NCI-H1092 treated with DMSO at 0.1 percent for 48 hours (cell line): Measurements from ENCODE around the gene PLXNA2.
A peak's percentile ranks its signal among the peaks of the same experiment; 100 is the strongest.

Experiments
- DNase-seq: peaks from one replicate; lab custom pipeline; 2025; lab: John Stamatoyannopoulos, UW

The PLXNA2 gene

DNA sequence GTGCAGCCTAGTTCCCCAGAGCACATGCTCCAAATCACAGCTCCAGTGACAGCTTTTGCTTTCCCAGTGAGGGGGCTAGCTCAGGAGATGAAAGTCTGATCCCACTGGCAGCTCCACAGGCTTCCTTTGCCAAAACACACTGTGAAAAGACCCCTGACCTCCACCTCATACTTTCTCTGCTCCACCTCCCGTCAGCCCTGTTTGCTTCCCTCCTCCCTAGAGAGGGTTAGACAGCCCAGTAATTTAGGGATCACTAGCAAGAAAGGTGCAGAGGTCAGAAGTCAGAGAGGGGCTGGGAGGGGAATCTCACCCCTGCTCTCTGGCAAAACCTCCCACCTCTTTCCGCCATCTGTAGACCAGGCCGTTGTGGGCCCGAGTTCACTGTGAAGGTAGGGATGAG lies 62.8 kb downstream of the PLXNA2 start:
- no peak for DNase-seq

DNA sequence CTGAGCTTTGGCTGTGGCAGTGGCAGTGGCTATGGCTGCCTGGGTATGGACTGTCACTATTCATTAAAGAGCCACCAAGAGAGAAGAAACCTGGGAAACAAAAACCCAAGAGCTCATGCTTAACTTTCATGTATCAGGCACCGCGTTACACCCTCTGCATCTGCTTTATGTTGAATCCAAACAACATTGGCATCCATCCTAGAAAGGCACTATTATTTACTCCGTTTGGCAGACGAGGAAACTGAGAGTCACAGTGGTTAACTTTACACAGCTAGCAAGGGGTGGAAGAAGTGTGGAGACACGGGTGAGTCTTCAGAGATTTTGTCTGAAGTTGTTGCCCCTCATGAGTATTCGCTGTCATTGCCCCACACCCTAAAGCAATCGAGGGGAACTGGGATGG lies 63.8 kb downstream of the PLXNA2 start:
- peak; percentile 11 for DNase-seq

DNA sequence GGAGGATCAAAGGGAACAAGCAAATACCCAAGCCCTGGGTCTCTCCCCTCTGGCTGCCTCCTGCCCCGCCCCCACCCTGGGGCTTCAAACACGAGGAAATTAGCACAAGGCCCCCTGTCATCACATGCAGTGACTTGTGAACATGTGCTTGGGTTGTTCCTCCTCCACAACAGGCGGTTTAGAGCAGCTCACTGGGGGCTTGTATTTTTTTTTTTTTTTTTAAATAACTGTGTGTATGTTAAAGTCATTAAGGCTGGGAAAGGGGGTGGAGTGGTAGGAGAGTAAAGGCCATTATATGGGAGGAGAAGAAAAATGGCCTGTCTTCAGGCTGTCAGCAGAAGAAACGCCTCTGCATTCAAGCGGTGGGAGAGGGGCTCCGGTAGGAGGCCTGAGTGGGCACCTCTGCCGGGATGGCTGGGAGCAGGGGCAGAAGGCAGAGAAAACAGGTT lies 64.2 kb downstream of the PLXNA2 start:
- no peak for DNase-seq

DNA sequence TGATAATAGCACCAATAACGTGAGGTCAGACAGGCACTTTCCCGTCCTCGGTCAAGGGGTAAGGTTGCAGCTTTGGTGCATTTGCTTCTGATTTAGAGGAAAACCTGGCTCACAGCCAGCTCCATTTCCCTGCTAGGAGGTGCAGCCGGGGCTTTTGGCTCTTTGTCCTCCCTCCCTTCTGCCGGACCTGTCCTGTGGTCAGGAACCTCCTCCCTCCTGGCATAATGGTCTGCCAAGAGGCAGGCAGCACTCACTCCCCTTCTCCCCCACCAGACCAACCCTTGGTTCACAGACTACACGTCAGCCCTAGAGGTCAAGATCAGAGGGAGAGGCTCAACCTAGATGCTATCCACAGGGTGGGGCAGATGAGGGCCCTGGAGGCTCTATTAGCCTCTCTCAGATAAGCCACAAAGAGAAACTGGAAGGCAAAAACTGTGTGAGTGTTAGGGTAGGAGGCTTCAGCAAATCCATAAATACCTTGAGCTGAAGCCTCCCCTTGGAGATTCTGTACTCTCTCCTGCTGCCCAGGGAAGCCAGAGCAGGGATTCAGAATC lies 64.8 kb downstream of the PLXNA2 start:
- DNase-seq, result peak; percentile 50

DNA sequence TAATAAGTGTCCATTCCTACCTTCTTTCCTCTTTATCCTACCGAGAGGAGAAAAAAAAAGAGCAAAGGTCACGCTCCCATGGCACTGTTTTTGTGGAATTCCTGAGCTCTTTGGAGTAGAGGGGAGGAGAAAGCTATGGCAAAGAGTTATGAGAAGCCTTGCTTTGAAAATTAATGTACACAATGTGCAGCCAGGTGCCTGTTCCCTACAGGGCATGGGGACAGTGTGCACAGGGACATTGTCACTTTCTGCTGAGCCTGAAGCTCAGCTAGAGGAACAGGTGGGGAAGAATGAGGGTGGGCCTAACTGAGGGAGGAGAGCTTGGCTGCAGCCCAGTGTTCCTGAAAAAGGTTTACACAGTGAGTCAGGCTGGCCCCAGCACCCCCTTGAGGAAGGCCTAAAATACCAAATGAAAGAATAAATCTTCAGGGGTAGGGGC lies 66.1 kb downstream of the PLXNA2 start:
- peak; percentile 87 for DNase-seq

DNA sequence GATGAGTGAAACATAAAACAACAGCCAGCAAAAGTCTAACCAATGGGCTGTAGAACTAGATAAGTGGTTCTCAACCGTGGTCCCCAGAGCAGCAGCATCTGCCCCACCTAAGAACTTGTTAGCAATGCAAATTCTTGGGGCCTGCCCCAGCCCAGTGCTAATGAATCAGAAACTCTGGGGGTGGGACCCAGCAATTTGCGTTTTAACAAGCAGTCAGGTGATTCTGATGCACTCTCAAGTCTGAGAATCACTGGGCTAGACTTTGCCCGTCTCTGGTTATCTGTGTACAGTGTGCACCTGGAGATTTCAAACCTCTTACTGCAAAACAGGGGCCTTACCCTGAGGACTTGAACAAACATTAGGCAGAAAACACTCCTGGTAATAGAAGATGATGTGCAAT lies 66.5 kb downstream of the PLXNA2 start:
- DNase-seq, result peak; percentile 78

DNA sequence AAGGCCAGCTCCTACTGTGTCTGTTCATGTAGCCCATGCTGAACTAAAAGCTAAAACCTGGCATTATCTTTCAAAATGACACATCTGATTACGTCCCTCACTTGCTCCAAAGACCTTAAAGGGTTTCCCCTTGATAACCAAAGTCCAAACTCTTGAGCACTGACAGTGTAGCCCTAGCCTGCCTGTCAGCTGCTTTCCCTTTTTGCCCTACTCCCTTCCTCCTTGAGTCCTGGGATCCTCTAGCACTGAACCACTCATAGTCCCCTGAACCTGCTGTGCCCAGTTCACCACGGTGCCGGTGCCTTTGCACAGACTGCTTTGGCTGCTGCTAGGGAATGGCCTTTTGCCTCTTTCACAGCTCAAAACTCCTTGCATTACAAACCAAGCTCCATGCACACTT lies 67.5 kb downstream of the PLXNA2 start:
- no peak for DNase-seq

DNA sequence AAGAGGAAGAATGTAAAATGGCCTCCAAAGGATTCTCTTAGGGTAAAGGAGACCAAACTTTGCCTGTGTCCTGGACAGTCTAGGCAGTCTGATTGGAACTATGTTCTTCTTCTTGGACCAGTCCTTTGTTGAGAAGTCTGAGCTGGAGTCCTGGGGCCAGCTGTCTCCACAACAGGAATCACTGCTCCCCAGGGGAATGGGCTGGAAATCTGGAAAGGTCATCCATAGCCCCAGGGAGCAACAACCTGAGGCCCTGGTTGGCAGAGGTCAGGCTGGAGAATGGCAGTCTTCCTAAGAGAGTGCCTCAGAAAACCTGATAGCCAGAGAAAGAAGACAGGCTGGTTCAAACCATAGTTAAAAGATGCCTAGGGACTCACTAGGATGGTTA lies 68.7 kb downstream of the PLXNA2 start:
- DNase-seq, result no peak

DNA sequence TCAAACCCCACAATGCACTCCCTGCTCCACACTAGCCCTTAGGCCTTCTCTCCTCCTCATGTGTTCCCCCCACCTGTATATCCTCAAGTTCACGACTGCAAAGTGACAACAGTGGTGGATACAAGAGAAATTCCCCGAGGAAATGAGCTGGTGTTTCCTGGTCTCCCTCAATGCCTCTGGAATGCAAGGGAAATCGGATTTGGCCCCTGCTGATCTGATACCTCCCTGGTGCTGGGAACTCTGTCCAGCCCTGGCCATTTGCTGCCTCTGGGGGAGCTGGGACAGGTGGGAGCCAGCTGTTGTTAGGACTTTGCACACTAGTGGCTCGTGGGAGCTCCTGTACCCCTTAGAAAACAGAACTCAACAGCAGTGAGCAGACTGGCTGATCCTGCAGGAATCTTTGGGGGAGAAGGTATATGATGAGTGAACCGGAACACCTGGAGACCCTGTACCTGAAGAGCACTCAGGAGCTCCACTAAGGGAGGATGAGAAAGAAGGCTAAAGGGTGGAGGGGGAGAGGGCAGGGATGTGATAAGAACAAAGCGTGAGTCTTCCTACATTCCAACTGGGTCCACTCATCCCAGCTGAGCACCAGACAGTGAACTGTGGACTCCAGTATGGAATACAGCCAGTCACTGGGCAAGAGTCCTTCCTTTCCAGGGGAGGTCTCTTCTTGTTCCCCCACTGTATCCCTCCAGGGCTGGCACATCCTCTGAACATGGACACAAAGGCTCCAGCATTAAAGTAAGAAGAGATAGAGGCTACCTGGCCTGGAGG lies 69.3 kb downstream of the PLXNA2 start:
- DNase-seq, result no peak

DNA sequence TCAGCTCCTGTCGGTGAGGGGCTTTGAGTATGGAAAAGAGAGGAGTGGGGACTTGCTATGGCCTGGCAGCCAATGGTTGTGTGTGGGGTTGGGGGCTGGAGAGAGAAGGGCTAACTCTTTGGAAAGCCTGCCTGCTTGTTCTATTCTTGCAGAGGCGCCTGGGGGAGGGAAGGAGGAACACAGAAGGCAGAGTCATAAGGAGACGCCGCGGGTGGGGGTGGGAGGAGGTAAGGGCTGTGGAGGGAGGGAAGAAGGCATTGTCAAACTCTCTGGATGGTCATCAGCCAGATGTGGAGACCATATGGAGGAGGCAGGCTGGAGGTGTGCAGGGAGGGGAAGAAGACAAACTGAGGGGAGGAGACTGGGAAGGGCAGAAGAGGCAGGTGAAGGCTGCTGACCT lies 70.0 kb downstream of the PLXNA2 start:
- no peak for DNase-seq

DNA sequence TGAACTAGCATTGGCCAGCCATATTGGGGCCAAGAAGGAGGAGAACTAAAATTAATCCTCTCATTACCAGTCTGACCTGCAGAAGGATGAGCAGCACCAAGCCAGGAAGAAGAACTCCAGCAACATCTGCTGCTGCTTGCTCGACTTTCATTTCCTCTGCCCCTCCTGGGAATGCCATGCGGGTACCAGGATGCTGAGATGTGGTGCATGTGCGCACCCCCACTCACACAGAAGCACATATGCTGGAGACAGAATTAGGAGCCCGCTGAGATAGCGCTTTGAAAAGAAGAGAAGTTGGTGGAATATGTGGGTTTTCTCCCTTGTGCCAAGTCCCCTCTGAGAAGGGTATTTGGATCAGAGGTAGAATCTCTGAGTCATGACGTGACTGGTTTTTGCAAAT lies 70.4 kb downstream of the PLXNA2 start:
- DNase-seq, result no peak

DNA sequence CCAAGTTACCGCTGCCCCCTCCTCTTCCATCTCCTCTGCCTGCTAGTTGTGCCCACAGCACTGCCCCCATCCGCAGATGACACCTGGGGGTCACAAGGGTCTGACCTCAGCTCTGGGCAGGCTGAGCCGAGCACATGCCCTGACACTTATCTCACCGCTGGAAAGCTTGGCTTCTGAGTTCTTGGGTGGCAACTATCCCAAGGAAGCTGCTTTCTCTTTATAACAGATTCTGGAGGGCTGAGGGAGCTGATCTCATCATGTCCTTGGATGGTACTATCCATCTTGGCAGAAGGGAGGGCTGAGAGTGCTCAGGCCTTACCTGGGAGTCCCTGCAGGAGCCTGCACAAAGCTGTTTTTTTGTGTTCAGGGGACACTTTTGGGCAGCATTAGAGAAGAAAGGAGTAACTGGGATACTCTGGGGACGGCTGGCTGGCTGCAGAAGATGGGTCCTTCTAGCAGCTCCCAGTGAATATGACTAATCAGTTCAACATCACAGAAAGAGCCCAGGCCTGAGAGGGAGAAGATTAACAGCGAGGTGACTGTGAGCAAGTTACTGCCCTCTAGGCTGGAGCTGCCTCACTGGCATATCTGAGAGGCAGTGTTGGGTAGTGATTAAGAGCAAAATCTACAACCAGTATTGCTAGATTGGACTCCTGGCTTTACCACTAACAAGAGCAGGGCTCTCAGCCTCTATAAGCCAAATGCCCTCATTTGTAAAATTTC lies 71.6 kb downstream of the PLXNA2 start:
- DNase-seq, result no peak

DNA sequence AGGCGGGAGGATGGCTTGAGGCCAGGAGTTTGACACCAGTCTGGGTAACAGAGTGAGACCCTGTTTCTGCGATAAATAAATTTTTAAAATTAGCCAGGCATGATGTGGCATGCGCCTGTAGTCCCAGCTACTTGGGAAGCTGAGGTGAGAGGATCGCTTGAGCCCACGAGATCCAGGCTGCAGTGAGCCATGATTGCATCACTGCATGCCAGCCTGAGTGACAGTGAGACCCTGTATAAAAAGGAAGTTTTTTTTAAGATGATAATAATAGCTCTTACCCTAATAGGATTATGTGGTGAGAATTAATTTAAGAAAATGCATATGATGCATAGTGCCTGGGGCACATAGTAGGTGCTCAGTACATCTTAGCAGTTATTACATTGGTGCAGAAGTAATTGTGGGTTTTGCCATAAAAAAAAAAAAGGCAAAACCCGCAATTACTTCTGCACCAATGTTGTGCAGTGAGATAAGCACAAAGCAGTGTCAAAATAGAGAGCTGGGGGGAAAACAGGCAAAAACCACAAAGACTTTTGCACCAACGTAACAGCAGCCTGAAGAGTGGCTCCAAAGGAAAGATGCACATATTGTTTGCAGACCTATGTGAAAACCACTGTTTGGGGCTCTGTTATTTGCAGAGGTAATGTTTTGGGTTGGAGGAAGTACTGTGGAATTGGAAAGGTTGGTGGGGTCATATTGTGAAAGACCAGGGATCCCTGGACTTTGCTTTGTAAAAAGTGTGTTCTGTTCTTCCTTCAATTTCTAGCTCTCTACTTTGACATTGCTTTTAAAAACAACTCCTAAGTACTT lies 72.4 kb downstream of the PLXNA2 start:
- DNase-seq, result no peak

DNA sequence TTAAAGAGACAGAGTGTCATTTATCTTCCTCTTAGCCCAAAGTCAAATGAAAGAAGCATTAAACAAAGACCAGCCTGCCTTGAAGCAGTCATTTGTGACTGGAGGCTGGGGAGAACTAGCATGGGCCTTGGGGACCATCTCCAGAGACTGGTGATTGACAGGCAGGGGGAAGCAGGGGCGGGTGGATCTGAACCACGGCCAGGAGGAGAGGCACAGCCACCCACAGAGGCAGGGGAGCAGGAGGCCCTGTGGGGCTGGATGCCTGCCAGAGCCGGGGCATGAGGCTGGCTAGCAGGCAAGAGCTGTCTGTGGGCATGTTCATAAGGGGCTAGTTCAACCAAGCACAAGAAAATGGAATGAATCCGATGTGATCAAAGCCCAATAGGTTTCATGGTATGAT lies 73.9 kb downstream of the PLXNA2 start:
- peak; percentile 79 for DNase-seq

DNA sequence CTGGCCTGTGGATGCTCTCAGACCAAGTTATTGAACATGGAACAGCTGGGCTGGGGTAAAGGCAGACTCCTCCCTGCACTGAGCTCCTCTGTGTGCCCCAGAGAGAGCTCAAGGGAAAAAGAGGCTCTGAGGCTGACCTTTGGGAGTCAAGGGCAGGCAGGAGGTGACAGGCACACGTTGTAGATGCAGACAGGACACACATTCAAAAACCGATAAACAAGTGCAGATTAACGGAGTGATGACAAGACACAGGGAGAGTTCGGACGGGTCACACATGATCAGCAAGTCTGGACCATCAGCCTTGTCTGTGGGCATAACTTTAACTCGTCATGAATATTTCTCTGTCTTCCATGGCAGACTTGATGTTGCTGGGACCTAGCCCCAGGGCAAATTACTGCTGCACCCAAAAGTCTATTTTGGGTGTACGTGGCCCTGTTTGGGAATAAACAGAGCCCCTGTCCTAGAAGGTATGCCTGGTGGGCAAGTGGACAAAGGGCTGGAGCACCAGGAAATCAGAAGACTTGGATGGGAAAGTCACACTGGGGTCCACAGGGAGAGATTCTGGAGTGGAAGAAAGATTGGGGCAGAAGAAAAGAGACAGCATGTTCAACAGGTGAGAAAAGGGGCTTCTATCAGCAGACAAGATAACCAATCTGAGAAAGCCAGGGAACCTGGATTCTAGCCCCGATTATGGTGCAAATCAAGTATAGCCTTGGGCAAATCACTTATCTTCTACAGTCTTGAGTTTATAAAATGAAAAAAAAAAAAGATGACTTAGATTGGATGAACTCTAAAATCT lies 74.9 kb downstream of the PLXNA2 start:
- DNase-seq, result no peak

DNA sequence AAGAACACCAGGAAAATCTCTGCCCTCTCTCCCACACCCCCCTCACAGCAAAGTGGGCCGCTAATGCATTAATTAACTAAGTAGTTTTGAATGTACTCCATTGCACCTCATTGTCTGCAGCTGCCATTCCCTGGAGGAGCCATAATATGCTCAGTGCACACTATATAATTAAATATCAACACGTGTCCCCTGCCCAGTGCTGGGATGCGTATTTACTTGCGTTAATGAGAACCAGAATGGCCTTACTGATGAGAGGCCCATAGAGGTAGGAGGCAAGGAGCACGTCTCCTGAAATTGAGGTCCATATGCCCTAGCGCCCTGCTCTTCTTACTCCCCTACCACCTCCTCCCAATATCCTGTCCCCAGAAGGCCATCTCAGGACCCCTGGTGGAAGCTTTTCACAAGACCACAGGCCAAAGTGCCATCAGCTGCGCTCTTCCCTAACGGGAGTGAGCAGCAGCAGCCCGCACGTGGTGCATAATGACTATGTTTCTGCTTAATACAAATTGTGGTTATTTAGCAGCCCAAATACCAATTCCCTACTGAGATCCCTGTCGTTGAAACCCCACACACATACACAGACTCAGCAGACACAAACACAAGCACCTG lies 76.8 kb downstream of the PLXNA2 start:
- DNase-seq, result peak; percentile 32

DNA sequence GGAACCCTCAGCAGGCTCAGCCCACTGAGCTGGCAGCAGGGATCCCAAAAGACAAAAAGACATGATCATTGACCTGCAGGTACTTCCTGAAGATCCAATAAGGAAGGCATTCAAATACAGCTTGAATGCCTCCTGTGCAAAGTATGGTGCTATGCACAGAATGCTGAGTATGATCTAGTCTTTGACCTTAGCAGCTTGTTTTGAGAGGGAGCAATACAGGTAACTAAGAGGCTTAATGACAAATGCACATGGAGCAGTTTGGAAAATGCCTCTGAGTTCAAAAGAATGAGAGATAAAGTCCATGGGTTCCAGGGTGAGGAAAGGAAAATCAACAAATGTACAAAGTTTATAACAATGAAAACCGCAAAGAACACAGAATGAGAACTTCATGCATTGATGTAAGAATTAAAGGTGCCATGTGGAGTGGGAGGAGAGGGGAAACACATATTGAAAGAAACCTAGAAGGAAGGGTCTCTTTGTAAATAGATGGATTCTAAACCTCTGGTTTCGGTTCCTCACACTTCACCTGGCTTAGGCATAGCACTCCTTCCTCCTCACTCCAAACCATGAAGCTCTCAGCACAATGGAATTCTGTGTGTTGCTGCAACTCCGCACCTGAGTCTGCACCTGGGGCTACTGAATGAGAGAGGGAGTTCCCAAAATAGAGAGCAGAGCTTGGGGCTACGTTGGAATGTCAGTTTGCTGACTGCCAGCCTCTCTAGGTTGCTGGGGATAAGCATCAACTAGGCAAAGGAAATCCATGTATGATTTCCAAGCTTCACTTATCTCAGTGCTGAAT lies 77.6 kb downstream of the PLXNA2 start:
- DNase-seq, result no peak

DNA sequence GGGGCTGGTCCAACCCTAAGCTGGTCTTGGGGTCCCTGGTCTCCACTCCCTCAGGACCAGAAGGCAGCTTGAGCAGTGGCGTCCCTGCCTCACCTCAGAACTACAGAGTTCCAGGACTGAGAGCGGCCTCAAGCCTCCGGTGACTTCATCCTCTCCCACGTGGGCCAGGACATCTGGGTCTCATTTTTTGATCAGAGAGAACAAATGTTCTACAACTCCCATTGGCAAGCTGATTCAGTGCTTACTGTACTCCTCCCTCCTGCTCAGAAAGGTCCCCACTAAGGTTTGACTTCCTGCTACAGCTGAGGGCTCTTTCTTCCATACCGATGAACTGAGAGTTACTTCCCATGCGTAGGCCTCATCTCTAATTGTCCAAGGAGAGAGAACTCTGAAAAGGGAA lies 78.5 kb downstream of the PLXNA2 start:
- no peak for DNase-seq

DNA sequence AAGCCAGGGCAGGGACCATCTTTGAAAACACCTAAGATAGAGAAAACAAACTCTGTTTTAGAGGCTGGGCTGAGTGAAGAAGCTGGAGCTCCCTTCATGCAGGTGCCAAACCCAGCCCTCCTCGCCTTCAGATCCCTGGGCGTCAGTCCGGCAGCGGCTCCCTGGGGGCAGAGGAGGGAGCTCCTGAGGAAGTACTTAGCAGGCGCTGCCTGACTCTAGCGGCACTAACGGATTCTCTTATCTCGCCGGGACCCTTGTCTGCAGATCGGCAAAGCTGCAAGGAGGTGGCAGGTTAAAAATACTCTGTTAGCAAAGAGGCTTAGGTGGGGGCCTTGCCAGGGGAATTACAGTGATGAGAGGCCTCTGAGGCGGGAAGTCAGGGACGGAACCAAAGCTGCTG lies 79.6 kb downstream of the PLXNA2 start:
- no peak for DNase-seq

DNA sequence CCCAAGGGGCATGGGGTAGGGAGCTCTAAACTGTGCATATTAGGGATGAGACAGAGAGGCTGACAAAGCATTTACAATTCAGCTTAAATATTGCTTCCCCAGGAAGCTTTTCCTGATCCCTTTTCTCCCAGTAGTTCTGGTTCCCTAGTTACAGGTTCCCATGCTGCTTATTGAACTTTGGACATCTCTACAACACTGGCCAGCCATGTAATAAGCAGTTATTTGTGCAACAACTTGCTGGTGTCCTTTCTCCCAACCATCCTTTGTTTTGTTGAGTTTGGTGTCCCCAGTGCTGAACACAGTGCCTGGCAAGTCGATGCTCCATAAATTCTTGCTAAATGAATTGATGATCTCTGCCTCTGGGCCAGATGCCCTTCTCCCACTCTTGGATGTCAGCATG lies 80.6 kb downstream of the PLXNA2 start:
- DNase-seq, result no peak
